Keratinocyte (primary cell): Measurements from ENCODE around the gene TOR1B.

Experiments
- EZH2 ChIP-seq: IDR thresholded peaks from one replicate; pipeline ENCODE4 v1.6.1; 2012; ENCODE audit warnings: inconsistent platforms, mild to moderate bottlenecking, low read length, moderate library complexity
- TF ChIP-seq, protein P1 (sequence below), 3 experiments: IDR thresholded peaks in 1 of 3; conservative IDR thresholded peaks in 1 of 3; optimal IDR thresholded peaks in 1 of 3; 2 replicates in 2 of 3; 3 replicates in 1 of 3; pipeline versions ENCODE3 to v1.5.1; 2011; ENCODE audit warnings: low read length in 3 of 3, mild to moderate bottlenecking in 3 of 3, moderate library complexity in 2 of 3, control low read depth in 1 of 3, inconsistent platforms in 1 of 3; ENCODE audit not compliant: insufficient read depth in 2 of 3; ENCODE audit errors: extremely low read depth in 1 of 3

DNA sequence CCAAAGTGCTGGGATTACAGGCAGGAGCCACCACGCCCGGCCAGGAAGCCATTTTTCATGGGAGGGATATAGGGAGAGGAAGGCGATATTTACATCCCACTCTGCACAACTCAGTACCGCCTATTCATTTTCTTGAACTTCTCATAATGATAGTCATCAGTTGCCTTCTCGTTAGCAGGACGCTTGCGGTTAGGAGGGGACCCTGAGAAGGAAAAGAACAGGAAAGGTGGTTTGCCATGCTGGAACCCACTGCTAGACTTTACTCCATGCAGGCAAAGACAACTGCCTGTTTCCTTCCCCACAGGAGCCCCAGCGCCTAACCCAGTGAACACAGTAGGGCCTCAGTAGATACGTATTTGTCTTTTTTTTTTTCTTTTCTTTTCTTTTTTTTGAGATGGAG is 25.1 kb downstream of the TOR1B start:
- TF ChIP-seq, protein P1, sequence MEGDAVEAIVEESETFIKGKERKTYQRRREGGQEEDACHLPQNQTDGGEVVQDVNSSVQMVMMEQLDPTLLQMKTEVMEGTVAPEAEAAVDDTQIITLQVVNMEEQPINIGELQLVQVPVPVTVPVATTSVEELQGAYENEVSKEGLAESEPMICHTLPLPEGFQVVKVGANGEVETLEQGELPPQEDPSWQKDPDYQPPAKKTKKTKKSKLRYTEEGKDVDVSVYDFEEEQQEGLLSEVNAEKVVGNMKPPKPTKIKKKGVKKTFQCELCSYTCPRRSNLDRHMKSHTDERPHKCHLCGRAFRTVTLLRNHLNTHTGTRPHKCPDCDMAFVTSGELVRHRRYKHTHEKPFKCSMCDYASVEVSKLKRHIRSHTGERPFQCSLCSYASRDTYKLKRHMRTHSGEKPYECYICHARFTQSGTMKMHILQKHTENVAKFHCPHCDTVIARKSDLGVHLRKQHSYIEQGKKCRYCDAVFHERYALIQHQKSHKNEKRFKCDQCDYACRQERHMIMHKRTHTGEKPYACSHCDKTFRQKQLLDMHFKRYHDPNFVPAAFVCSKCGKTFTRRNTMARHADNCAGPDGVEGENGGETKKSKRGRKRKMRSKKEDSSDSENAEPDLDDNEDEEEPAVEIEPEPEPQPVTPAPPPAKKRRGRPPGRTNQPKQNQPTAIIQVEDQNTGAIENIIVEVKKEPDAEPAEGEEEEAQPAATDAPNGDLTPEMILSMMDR (optimal IDR thresholded peaks at IDR 0.05 in 1 of 3, IDR thresholded peaks at IDR 0.05 in 1 of 3, conservative IDR thresholded peaks at IDR 0.05 in 1 of 3; ENCODE audit: extremely low read depth in 1 of 3, insufficient read depth in 2 of 3, low read length in 3 of 3), result no peak
- no peak for TF ChIP-seq EZH2
